H9 (cell line): Measurements from ENCODE around the gene PRKACB. TPM values are rescaled to one million over a fixed set of nuclear protein-coding genes. Genes with fewer than 3 reads are reported as not detected.

Source experiments
- DNase-seq: peaks from one replicate; pipeline ENCODE4 v3.0.0-alpha.2; 2017
- H2AFZ ChIP-seq: one replicate; pipeline ENCODE4 v1.6.1; 2013; ENCODE audit warnings: mild to moderate bottlenecking, low read length, control low read depth, moderate library complexity
- H2AK5ac ChIP-seq: 2 replicates; pipeline ENCODE4 v1.6.1; 2013; ENCODE audit warnings: low read length, control low read depth, mixed read lengths; ENCODE audit not compliant: insufficient read length
- H2BK120ac ChIP-seq: one replicate; pipeline ENCODE4 v1.6.1; 2013; ENCODE audit warnings: low read depth, mild to moderate bottlenecking, low read length, control low read depth, inconsistent platforms; ENCODE audit not compliant: poor library complexity, severe bottlenecking
- H2BK12ac ChIP-seq: 2 replicates; pipeline ENCODE4 v1.6.1; 2013; ENCODE audit warnings: low read length, control low read depth, mixed read lengths, low read depth; ENCODE audit not compliant: insufficient read length
- H2BK15ac ChIP-seq: 2 replicates; pipeline ENCODE4 v1.6.1; 2013; ENCODE audit warnings: low read depth, low read length, control low read depth
- H2BK20ac ChIP-seq: one replicate; pipeline ENCODE4 v1.6.1; 2013; ENCODE audit warnings: low read depth, mild to moderate bottlenecking, low read length, control low read depth, inconsistent platforms; ENCODE audit not compliant: poor library complexity, severe bottlenecking
- H2BK5ac ChIP-seq: 2 replicates; pipeline ENCODE4 v1.6.1; 2013; ENCODE audit warnings: low read length, control low read depth, mixed read lengths; ENCODE audit not compliant: insufficient read length
- H3K14ac ChIP-seq: 2 replicates; pipeline ENCODE4 v1.6.1; 2013; ENCODE audit warnings: low read length, control low read depth; ENCODE audit not compliant: insufficient read depth
- H3K18ac ChIP-seq: 2 replicates; pipeline ENCODE4 v1.6.1; 2013; ENCODE audit warnings: low read depth, mild to moderate bottlenecking, mixed read lengths, low read length, control low read depth; ENCODE audit not compliant: insufficient read length
- H3K23ac ChIP-seq: 2 replicates; pipeline ENCODE4 v1.6.1; 2013; ENCODE audit warnings: low read length, control low read depth, mixed read lengths, low read depth; ENCODE audit not compliant: insufficient read length
- H3K23me2 ChIP-seq: 2 replicates; pipeline ENCODE4 v1.6.1; 2013; ENCODE audit warnings: low read depth, mild to moderate bottlenecking, mixed read lengths, low read length, control low read depth; ENCODE audit not compliant: insufficient read length, poor library complexity, severe bottlenecking
- H3K27ac ChIP-seq: 2 replicates; pipeline ENCODE4 v1.5.1; 2013; ENCODE audit warnings: low read length, control low read depth, mixed read lengths, low read depth; ENCODE audit not compliant: insufficient read length
- H3K27me3 ChIP-seq: 2 replicates; pipeline ENCODE4 v1.6.1; 2013; ENCODE audit warnings: low read length, control low read depth, inconsistent platforms; ENCODE audit not compliant: insufficient read depth
- H3K4ac ChIP-seq: 2 replicates; pipeline ENCODE4 v1.6.1; 2013; ENCODE audit warnings: low read depth, mild to moderate bottlenecking, control low read depth, inconsistent platforms, low read length, moderate library complexity
- H3K4me1 ChIP-seq: 2 replicates; pipeline ENCODE4 v1.6.1; 2013; ENCODE audit warnings: low read length, control low read depth, inconsistent platforms; ENCODE audit not compliant: insufficient read depth
- H3K4me2 ChIP-seq: 2 replicates; pipeline ENCODE4 v1.6.1; 2013; ENCODE audit warnings: low read length, control low read depth, mixed read lengths; ENCODE audit not compliant: insufficient read length, insufficient read depth
- H3K56ac ChIP-seq: 2 replicates; pipeline ENCODE4 v1.6.1; 2013; ENCODE audit warnings: low read depth, mild to moderate bottlenecking, mixed read lengths, low read length, control low read depth; ENCODE audit not compliant: insufficient read length
- H3K79me1 ChIP-seq: 2 replicates; pipeline ENCODE4 v1.6.1; 2013; ENCODE audit warnings: low read depth, mild to moderate bottlenecking, moderate library complexity, low read length, control low read depth, inconsistent platforms; ENCODE audit not compliant: insufficient read depth, poor library complexity, severe bottlenecking
- H3K79me2 ChIP-seq: 2 replicates; pipeline ENCODE4 v1.6.1; 2013; ENCODE audit warnings: low read length, control low read depth, inconsistent platforms; ENCODE audit not compliant: insufficient read depth
- H3K9ac ChIP-seq: 2 replicates; pipeline ENCODE4 v1.6.1; 2013; ENCODE audit warnings: low read length, control low read depth, mixed read lengths; ENCODE audit not compliant: insufficient read length; ENCODE audit errors: extremely low read depth
- H3K9me3 ChIP-seq: one replicate; pipeline ENCODE4 v1.6.1; 2013; ENCODE audit warnings: low read depth, low read length, inconsistent platforms; ENCODE audit not compliant: control insufficient read depth
- H3T11ph ChIP-seq: one replicate; pipeline ENCODE4 v1.6.1; 2013; ENCODE audit warnings: mild to moderate bottlenecking, low read length, control low read depth, inconsistent platforms
- H4K20me1 ChIP-seq: one replicate; pipeline ENCODE4 v1.6.1; 2013; ENCODE audit not compliant: control insufficient read depth, insufficient read length, insufficient read depth
- H4K5ac ChIP-seq: 2 replicates; pipeline ENCODE4 v1.6.1; 2013; ENCODE audit warnings: low read depth, mild to moderate bottlenecking, mixed read lengths, low read length, control low read depth; ENCODE audit not compliant: insufficient read length
- H4K8ac ChIP-seq: replicated peaks from 2 replicates; pipeline ENCODE4 v1.6.1; 2013; ENCODE audit warnings: low read length, control low read depth, mixed read lengths, low read depth; ENCODE audit not compliant: insufficient read length
- H4K91ac ChIP-seq: 2 replicates; pipeline ENCODE4 v1.6.1; 2013; ENCODE audit warnings: low read depth, mild to moderate bottlenecking, moderate library complexity, mixed read lengths, low read length, control low read depth; ENCODE audit not compliant: insufficient read length
- H3K27ac Mint-ChIP-seq, 3 experiments: 2 replicates in 2 of 3; 3 replicates in 1 of 3; pipeline ENCODE4 v1.8.0; 2020 to 2021; ENCODE audit warnings: mixed read lengths in 3 of 3, mild to moderate bottlenecking in 1 of 3, moderate library complexity in 1 of 3
- H3K27me3 Mint-ChIP-seq: 2 replicates; pipeline ENCODE4 v1.8.0; 2021; ENCODE audit warnings: low read depth, mild to moderate bottlenecking, moderate library complexity, mixed read lengths
- H3K36me3 Mint-ChIP-seq, 3 experiments: 2 replicates in 2 of 3; 3 replicates in 1 of 3; pipeline ENCODE4 v1.8.0; 2020 to 2021; ENCODE audit warnings: low read depth in 3 of 3, mixed read lengths in 3 of 3; ENCODE audit not compliant: insufficient read depth in 1 of 3
- H3K4me1 Mint-ChIP-seq, 2 experiments: 2 replicates each; pipeline ENCODE4 v1.8.0; 2020; ENCODE audit warnings: mixed read lengths in 2 of 2
- H3K4me3 Mint-ChIP-seq, 2 experiments: 2 replicates in 1 of 2; 3 replicates in 1 of 2; pipeline ENCODE4 v1.8.0; 2020 to 2021; ENCODE audit warnings: mild to moderate bottlenecking in 2 of 2, mixed read lengths in 2 of 2, moderate library complexity in 1 of 2
- H3K9me3 Mint-ChIP-seq, 2 experiments: 2 replicates in 1 of 2; 3 replicates in 1 of 2; pipeline ENCODE4 v1.8.0; 2020; ENCODE audit warnings: mild to moderate bottlenecking in 2 of 2, mixed read lengths in 2 of 2, moderate library complexity in 1 of 2
- WGBS: extraction: QIAGEN DNeasy Blood & Tissue Kit; methylation state at CpG from one replicate; pipeline ENCODE4 v1.1.7; 2013; ENCODE audit warnings: missing lambda C conversion rate, low lambda C conversion rate, mixed read lengths; ENCODE audit not compliant: insufficient read length; ENCODE audit errors: extremely low coverage; 5-methylcytosine and 5-hydroxymethylcytosine counted together
- total RNA-seq: library from RNA; stranded (reverse); gene quantifications from 2 replicates; pipeline ENCODE4 v1.2.1, GENCODE V29; 2021
- TF ChIP-seq, protein P1 (sequence below): fragments of 200-600 bp; sonication (generic); conservative IDR thresholded peaks from 3 replicates; pipeline ENCODE4 v1.8.0; 2021; ENCODE audit warnings: antibody characterized with exemption, mild to moderate bottlenecking

PRKACB gene
- total RNA-seq, 1 experiment from 2014 or later = 20.7 TPM

DNA sequence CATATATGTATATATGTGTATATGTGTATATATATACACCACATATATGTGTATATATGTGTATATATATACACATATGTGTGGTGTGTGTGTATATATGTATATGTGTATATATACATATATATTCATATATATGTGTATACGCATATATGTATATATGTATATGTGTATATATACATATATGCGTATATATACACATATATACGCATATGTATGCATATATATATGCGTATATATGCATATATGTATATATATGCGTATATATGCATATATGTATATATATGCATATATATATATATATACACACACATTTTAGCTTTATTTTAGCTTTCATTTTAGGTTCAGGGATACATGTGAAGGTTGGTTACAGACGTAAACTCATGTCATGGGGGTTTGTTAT, 54.8 kb downstream of the PRKACB start:
- H3K9me3 Mint-ChIP-seq = 0 out of 5 replicates have a peak, but pooled peaks cover 0 to 4% of the 10 kb centered on the region in 2 experiments
- peaks cover 14 to 17% (median 16%) of the 10 kb centered on the region in 3 experiments for H3K36me3 Mint-ChIP-seq
- no peak overlapping the region for H3K9ac ChIP-seq
- H3K56ac ChIP-seq = no peak overlapping the region
- H2BK15ac ChIP-seq = no peak overlapping the region
- TF ChIP-seq, protein P1, sequence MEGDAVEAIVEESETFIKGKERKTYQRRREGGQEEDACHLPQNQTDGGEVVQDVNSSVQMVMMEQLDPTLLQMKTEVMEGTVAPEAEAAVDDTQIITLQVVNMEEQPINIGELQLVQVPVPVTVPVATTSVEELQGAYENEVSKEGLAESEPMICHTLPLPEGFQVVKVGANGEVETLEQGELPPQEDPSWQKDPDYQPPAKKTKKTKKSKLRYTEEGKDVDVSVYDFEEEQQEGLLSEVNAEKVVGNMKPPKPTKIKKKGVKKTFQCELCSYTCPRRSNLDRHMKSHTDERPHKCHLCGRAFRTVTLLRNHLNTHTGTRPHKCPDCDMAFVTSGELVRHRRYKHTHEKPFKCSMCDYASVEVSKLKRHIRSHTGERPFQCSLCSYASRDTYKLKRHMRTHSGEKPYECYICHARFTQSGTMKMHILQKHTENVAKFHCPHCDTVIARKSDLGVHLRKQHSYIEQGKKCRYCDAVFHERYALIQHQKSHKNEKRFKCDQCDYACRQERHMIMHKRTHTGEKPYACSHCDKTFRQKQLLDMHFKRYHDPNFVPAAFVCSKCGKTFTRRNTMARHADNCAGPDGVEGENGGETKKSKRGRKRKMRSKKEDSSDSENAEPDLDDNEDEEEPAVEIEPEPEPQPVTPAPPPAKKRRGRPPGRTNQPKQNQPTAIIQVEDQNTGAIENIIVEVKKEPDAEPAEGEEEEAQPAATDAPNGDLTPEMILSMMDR = no peak
- no peaks in the 10 kb centered on the region for H3K27me3 ChIP-seq
- no peak overlapping the region for H3K27ac Mint-ChIP-seq
- no peak overlapping the region for H3K4ac ChIP-seq
- H3K18ac ChIP-seq = no peak overlapping the region
- H2BK120ac ChIP-seq = no peak overlapping the region
- no peaks in the 10 kb centered on the region for H3K27me3 Mint-ChIP-seq
- H2BK20ac ChIP-seq = no peak overlapping the region
- H3K27ac ChIP-seq = no peak overlapping the region
- no peaks in the 10 kb centered on the region for H3K79me2 ChIP-seq
- H3K79me1 ChIP-seq = no peaks in the 10 kb centered on the region
- H4K5ac ChIP-seq = no peak overlapping the region
- no peak overlapping the region for H2AK5ac ChIP-seq
- no peaks in the 10 kb centered on the region for H4K20me1 ChIP-seq
- WGBS = no CpG with 5 or more reads among the region's 6 CpGs
- H3K23me2 ChIP-seq = no peaks in the 10 kb centered on the region
- no peak overlapping the region for H3K4me3 Mint-ChIP-seq
- DNase-seq = no peak
- no peak overlapping the region for H3K23ac ChIP-seq
- no peak overlapping the region for H3T11ph ChIP-seq
- H3K4me2 ChIP-seq = no peak overlapping the region
- no peak overlapping the region for H4K8ac ChIP-seq
- H2AFZ ChIP-seq = no peak overlapping the region
- no peak overlapping the region for H2BK5ac ChIP-seq
- H3K9me3 ChIP-seq = no peaks in the 10 kb centered on the region
- no peak overlapping the region for H4K91ac ChIP-seq
- H3K4me1 ChIP-seq = no peaks in the 10 kb centered on the region
- H2BK12ac ChIP-seq = no peak overlapping the region
- no peak overlapping the region for H3K14ac ChIP-seq
- no peaks in the 10 kb centered on the region for H3K4me1 Mint-ChIP-seq
